Thymus (tissue), 11 donors: ENCODE data around the gene ADAMTS19. TPM values are rescaled to one million over a fixed set of nuclear protein-coding genes. Genes with fewer than 3 reads are reported as not detected.

Experiments
- DNase-seq, 9 donors: peaks; one replicate each; pipeline ENCODE4 v3.0.0-alpha.2; 2013; ENCODE audit warnings: low spot score in 9 of 9, low read depth in 6 of 9, missing footprints in 1 of 9
- H3K27ac ChIP-seq, 2 donors: one replicate each; pipeline ENCODE4 v1.5.1; 2013; ENCODE audit warnings: control low read depth in 1 of 2, low read depth in 1 of 2, low read length in 1 of 2, mild to moderate bottlenecking in 1 of 2, moderate library complexity in 1 of 2
- H3K27me3 ChIP-seq, 2 donors: one replicate each; pipeline ENCODE4 v1.5.1; 2013; ENCODE audit warnings: low read length in 1 of 2; ENCODE audit not compliant: control insufficient read depth in 2 of 2, insufficient read depth in 1 of 2
- H3K36me3 ChIP-seq, 2 donors: one replicate each; pipeline ENCODE4 v1.5.1; 2013; ENCODE audit warnings: low read length in 1 of 2, mild to moderate bottlenecking in 1 of 2, moderate library complexity in 1 of 2; ENCODE audit not compliant: control insufficient read depth in 2 of 2, insufficient read depth in 2 of 2
- H3K4me1 ChIP-seq, 2 donors: one replicate each; pipeline ENCODE4 v1.5.1; 2013; ENCODE audit warnings: low read length in 2 of 2; ENCODE audit not compliant: control insufficient read depth in 2 of 2, insufficient read depth in 2 of 2
- H3K4me3 ChIP-seq, 2 donors: one replicate each; pipeline ENCODE4 v1.5.1; 2013; ENCODE audit warnings: low read length in 2 of 2, control low read depth in 1 of 2, mild to moderate bottlenecking in 1 of 2
- H3K9me3 ChIP-seq, 2 donors: one replicate each; pipeline ENCODE4 v1.5.1; 2013; ENCODE audit warnings: low read length in 1 of 2, mild to moderate bottlenecking in 1 of 2; ENCODE audit not compliant: control insufficient read depth in 2 of 2, insufficient read depth in 1 of 2
- WGBS: extraction: QIAGEN DNeasy Blood & Tissue Kit; methylation state at CpG from one replicate; pipeline ENCODE4 v1.1.7; 2013; 5-methylcytosine and 5-hydroxymethylcytosine counted together
- polyA plus RNA-seq: library from polyadenylated mRNA; stranded (reverse); fragments of 200-250 nt; gene quantifications from one replicate; pipeline ENCODE4 v1.2.3, GENCODE V29; 2013
- total RNA-seq: library from RNA; stranded (reverse); fragments of 120-200 nt; gene quantifications from one replicate; pipeline ENCODE4 v1.2.4, GENCODE V29; 2013
- donor health status: healthy.

The ADAMTS19 gene
- total and polyA plus RNA-seq, 2 donors, result 0.09 to 0.76 TPM

GRCh38 chr5:129717751-129718310 is 257.7 kb downstream of the ADAMTS19 start:
- Histone ChIP-seq H3K36me3 (no peaks in the 10 kb centered on the region), H3K9me3 (no peaks in the 10 kb centered on the region), H3K4me1 (no peaks in the 10 kb centered on the region), H3K27ac (no peak overlapping the region), H3K27me3 (no peaks in the 10 kb centered on the region), H3K4me3 (no peak overlapping the region)
- no peak for DNase-seq

GRCh38 chr5:129718471-129719090 is 258.5 kb downstream of the ADAMTS19 start:
- H3K4me3 ChIP-seq, result no peak overlapping the region
- 93% methylated on average over 1 of the region's 1 CpG for WGBS
- DNase-seq, result no peak
- no peaks in the 10 kb centered on the region for H3K4me1 ChIP-seq
- no peaks in the 10 kb centered on the region for H3K9me3 ChIP-seq
- H3K36me3 ChIP-seq, result no peaks in the 10 kb centered on the region
- no peaks in the 10 kb centered on the region for H3K27me3 ChIP-seq
- no peak overlapping the region for H3K27ac ChIP-seq

- Histone ChIP-seq H3K27me3 (no peaks in the 10 kb centered on the region), H3K4me1 (no peaks in the 10 kb centered on the region), H3K36me3 (no peaks in the 10 kb centered on the region), H3K27ac (no peak overlapping the region), H3K9me3 (no peaks in the 10 kb centered on the region), H3K4me3 (no peak overlapping the region)
- WGBS, result 40% methylated on average over 2 of the region's 2 CpGs
- no peak for DNase-seq
These were observed 264.1 kb downstream of the ADAMTS19 start for GRCh38 chr5:129724222-129724621.

GRCh38 chr5:129724647-129725046 is 264.5 kb downstream of the ADAMTS19 start:
- H3K27ac ChIP-seq, result no peak overlapping the region
- H3K9me3 ChIP-seq, result no peaks in the 10 kb centered on the region
- H3K27me3 ChIP-seq, result no peaks in the 10 kb centered on the region
- H3K36me3 ChIP-seq, result no peaks in the 10 kb centered on the region
- no peak for DNase-seq
- no peaks in the 10 kb centered on the region for H3K4me1 ChIP-seq
- 97% methylated on average over 4 of the region's 4 CpGs for WGBS
- no peak overlapping the region for H3K4me3 ChIP-seq

GRCh38 chr5:129739773-129740172 is 279.7 kb downstream of the ADAMTS19 start:
- WGBS, result 83% methylated on average over 2 of the region's 2 CpGs
- H3K27me3 ChIP-seq, result no peaks in the 10 kb centered on the region
- H3K27ac ChIP-seq, result no peak overlapping the region
- H3K36me3 ChIP-seq, result no peaks in the 10 kb centered on the region
- H3K4me3 ChIP-seq, result no peak overlapping the region
- H3K9me3 ChIP-seq, result no peaks in the 10 kb centered on the region
- DNase-seq, result no peak
- no peaks in the 10 kb centered on the region for H3K4me1 ChIP-seq

- H3K36me3 ChIP-seq, result no peaks in the 10 kb centered on the region
- H3K4me1 ChIP-seq, result no peaks in the 10 kb centered on the region
- H3K27ac ChIP-seq, result no peak overlapping the region
- DNase-seq, result no peak
- no peak overlapping the region for H3K4me3 ChIP-seq
- H3K27me3 ChIP-seq, result no peaks in the 10 kb centered on the region
- WGBS, result 88% methylated on average over 2 of the region's 2 CpGs
- H3K9me3 ChIP-seq, result no peaks in the 10 kb centered on the region
These were observed 283.6 kb downstream of the ADAMTS19 start for GRCh38 chr5:129743541-129744187.

GRCh38 chr5:129745997-129746396 is 285.9 kb downstream of the ADAMTS19 start:
- no peaks in the 10 kb centered on the region for H3K4me1 ChIP-seq
- H3K36me3 ChIP-seq, result no peaks in the 10 kb centered on the region
- H3K27ac ChIP-seq, result no peak overlapping the region
- H3K4me3 ChIP-seq, result no peak overlapping the region
- H3K27me3 ChIP-seq, result no peaks in the 10 kb centered on the region
- no peaks in the 10 kb centered on the region for H3K9me3 ChIP-seq
- 94% methylated on average over 4 of the region's 4 CpGs for WGBS
- DNase-seq, result no peak

- H3K27ac ChIP-seq, result no peak overlapping the region
- DNase-seq, result no peak
- no peaks in the 10 kb centered on the region for H3K27me3 ChIP-seq
- H3K9me3 ChIP-seq, result no peaks in the 10 kb centered on the region
- H3K4me3 ChIP-seq, result no peak overlapping the region
- whole genome bisulfite sequencing, result 95% methylated on average over 2 of the region's 2 CpGs
- H3K4me1 ChIP-seq, result no peaks in the 10 kb centered on the region
- H3K36me3 ChIP-seq, result no peaks in the 10 kb centered on the region
These were observed 286.8 kb downstream of the ADAMTS19 start for GRCh38 chr5:129746876-129747275.

GRCh38 chr5:129747572-129748407 is 287.7 kb downstream of the ADAMTS19 start, which contains the start of gene MINAR2:
TSS of gene MINAR2 (plus strand) at chr5:129748094. CDS start at chr5:129748191, 97 bp downstream.
- Histone ChIP-seq H3K4me3 (no peak within 1 kb of the TSS), H3K27me3 (no peaks in the 10 kb centered on the region), H3K4me1 (no peaks in the 10 kb centered on the region), H3K9me3 (no peaks in the 10 kb centered on the region), H3K36me3 (no peaks in the 10 kb centered on the region), H3K27ac (no peak within 1 kb of the TSS)
- DNase-seq, result no peak
- 95% methylated on average over 13 of the region's 13 CpGs for WGBS
